SK-N-MC (cell line): ENCODE results near the gene PTPRM.

Experiments used
- DNase-seq: peaks from one replicate; pipeline ENCODE4 v3.0.0-alpha.2; 2011; ENCODE audit warnings: low read depth, low spot score
- H3K27ac ChIP-seq: fragments of 200-600 bp; sonication (generic); 2 replicates; pipeline ENCODE4 v1.5.1; 2016; ENCODE audit warnings: mixed run types
- H3K36me3 ChIP-seq: fragments of 200-600 bp; sonication (generic); 2 replicates; pipeline ENCODE4 v1.6.1; 2017; ENCODE audit warnings: antibody characterized with exemption, low read length, mixed read lengths; ENCODE audit not compliant: insufficient read depth
- H3K4me3 ChIP-seq: fragments of 200-600 bp; sonication (generic); 2 replicates; pipeline ENCODE4 v1.5.1; 2016
- H3K9ac ChIP-seq: fragments of 200-600 bp; sonication (generic); 2 replicates; pipeline ENCODE4 v1.8.0; 2017; ENCODE audit warnings: mixed run types, mixed read lengths; ENCODE audit not compliant: insufficient read length
- H3K9me3 ChIP-seq: fragments of 200-600 bp; sonication (generic); 2 replicates; pipeline ENCODE4 v1.6.1; 2017; ENCODE audit warnings: low read depth, mild to moderate bottlenecking, antibody characterized with exemption, low read length, moderate library complexity, mixed read lengths
- EZH2 ChIP-seq: fragments of 200-600 bp; sonication (generic); IDR thresholded peaks from one replicate; pipeline ENCODE4 v1.6.1; 2017; ENCODE audit warnings: antibody characterized with exemption
- FOXP2 ChIP-seq: optimal IDR thresholded peaks from 2 replicates; pipeline ENCODE3; 2011; ENCODE audit warnings: mild to moderate bottlenecking, moderate library complexity; ENCODE audit not compliant: insufficient read depth; ENCODE audit errors: extremely low read length, control extremely low read depth
- POLR2AphosphoS5 ChIP-seq: IDR thresholded peaks from 2 replicates; pipeline ENCODE4 v1.6.1; 2012; ENCODE audit warnings: mild to moderate bottlenecking, low read depth, low read length, borderline replicate concordance

Gene PTPRM

DNA sequence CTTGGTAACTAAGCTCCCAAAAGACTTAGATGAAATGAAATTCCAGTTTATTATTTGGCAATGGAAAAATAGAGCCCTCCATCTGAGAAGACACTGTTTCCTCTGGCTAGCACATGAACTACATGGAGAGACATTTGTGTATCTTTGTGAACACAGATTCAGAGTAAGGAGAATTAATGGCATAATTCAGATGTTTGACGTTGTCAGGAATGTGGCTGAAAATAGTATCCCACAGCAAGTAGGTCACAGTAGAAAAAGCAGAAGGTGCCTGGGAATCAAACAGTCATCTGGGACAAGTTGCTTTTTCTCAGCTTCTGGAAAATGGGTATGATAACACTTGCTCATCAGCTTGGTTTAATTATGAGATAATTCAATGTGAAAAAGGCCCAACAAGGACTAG lies 288.6 kb downstream of the PTPRM start:
- H3K9me3 ChIP-seq = no peaks in the 10 kb centered on the region
- DNase-seq = no peak
- TF ChIP-seq POLR2AphosphoS5 = no peak
- TF ChIP-seq FOXP2 = no peak
- TF ChIP-seq EZH2 = no peak
- no peak overlapping the region for H3K9ac ChIP-seq
- H3K4me3 ChIP-seq = no peak overlapping the region
- H3K36me3 ChIP-seq = no peaks in the 10 kb centered on the region
- H3K27ac ChIP-seq = no peak overlapping the region

DNA sequence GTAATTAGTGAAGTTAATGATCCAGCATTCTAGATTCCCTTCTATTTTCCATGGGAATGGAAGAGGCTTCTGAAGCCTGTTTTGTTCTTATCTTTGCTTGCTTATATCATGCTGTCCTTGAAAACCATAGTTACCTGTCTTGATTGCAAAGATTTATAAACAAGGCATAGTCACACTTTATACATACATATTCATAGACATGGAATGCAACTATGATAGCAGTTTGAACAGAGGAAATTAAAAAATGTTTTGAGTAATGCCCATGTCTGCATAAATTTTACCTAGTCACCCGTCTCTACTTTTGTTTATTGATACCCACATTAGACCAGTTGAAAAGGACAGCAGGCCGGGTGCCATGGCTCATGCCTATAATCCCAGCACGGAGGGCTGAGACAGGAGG lies 289.0 kb downstream of the PTPRM start:
- no peak overlapping the region for H3K4me3 ChIP-seq
- H3K27ac ChIP-seq = no peak overlapping the region
- H3K36me3 ChIP-seq = no peaks in the 10 kb centered on the region
- H3K9me3 ChIP-seq = no peaks in the 10 kb centered on the region
- no peak for DNase-seq
- TF ChIP-seq POLR2AphosphoS5 (no peak), EZH2 (no peak), FOXP2 (no peak)
- H3K9ac ChIP-seq = no peak overlapping the region

DNA sequence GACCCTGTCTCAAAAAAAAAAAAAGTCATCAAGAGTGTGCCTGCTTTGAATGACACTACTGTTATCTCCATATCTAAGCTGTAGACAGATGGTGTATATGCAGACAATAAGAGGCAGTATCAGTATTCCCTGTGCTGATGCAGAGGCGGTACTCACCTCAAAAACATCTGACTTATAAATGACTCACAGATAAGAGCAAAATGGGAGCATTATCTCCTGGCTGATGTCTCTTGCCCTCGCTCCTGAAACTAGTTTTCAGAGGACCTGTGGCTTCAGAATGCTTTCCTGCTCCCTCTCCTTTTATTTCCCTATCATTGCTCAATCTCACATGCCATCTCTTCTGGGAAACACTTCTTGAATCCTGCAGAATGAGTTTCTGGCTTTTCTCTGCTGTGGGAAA lies 289.6 kb downstream of the PTPRM start:
- Histone ChIP-seq H3K9ac (no peak overlapping the region), H3K9me3 (no peaks in the 10 kb centered on the region), H3K4me3 (no peak overlapping the region), H3K36me3 (no peaks in the 10 kb centered on the region), H3K27ac (no peak overlapping the region)
- no peak for DNase-seq
- TF ChIP-seq EZH2 (no peak), FOXP2 (no peak), POLR2AphosphoS5 (no peak)

DNA sequence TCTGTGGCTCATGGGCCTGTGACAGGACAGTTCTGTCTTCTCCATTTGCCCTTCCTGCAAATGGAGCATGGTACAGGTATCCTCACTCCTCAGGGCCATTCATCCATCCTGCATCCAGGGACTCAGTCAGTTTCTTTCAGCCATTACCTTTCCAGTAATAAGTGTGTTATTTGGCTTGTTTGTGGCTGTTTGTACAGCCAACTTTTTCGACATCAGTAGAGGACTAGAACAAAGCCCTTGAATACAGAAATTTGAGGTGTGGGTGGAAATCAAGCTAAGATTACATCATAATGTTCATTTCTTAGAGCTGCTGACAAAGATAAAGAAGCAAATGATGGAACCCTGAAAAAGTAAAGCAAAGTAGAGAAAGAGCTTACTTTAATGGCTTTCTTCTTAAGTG lies 290.4 kb downstream of the PTPRM start:
- Histone ChIP-seq H3K9ac (no peak overlapping the region), H3K27ac (no peak overlapping the region), H3K4me3 (no peak overlapping the region), H3K36me3 (no peaks in the 10 kb centered on the region), H3K9me3 (no peaks in the 10 kb centered on the region)
- DNase-seq = no peak
- TF ChIP-seq EZH2 (no peak), FOXP2 (no peak), POLR2AphosphoS5 (no peak)

DNA sequence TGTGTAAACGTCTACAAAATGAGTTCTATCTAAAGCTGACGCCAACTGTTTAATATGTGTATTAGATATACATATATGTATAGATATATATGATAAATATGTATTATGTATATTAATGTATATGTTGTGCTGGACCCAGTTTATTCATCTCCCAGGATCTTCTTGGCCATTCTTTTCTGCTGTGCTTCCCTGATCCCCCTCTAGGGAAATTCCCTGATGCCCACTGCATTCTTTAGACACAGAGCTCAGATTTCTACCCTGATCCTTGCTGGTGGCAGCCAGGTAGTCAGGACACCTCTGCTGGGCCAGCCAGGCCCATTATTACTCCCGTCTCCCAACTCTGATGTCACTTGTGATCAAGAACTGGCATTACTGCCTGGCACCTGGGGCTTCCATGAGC lies 292.0 kb downstream of the PTPRM start:
- no peaks in the 10 kb centered on the region for H3K9me3 ChIP-seq
- no peak overlapping the region for H3K4me3 ChIP-seq
- H3K36me3 ChIP-seq = no peaks in the 10 kb centered on the region
- H3K9ac ChIP-seq = no peak overlapping the region
- DNase-seq = no peak
- TF ChIP-seq EZH2 = no peak
- no peak for TF ChIP-seq FOXP2
- no peak for TF ChIP-seq POLR2AphosphoS5
- H3K27ac ChIP-seq = no peak overlapping the region

DNA sequence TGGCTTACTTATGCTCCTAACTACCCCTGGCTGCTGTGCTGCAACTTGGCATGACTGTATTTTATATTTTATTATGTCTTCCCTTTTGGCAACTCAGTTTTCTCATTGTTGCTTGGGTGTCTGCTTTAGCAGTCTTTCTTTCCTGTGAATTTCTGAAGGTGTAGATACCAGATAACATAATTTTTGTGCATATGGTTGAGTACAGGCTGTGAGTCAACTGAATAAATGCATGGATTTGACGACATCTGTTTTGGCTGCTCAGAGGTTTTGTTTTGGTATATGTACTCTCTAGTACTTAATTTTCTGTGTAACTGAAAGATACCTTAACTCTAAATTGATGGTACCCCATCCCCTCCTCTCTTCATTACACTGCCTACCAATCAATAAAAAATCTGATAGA lies 303.1 kb downstream of the PTPRM start:
- DNase-seq = no peak
- Histone ChIP-seq H3K9ac (no peak overlapping the region), H3K36me3 (no peaks in the 10 kb centered on the region), H3K9me3 (no peaks in the 10 kb centered on the region), H3K27ac (no peak overlapping the region), H3K4me3 (no peak overlapping the region)
- no peak for TF ChIP-seq EZH2
- TF ChIP-seq POLR2AphosphoS5 = no peak
- no peak for TF ChIP-seq FOXP2

DNA sequence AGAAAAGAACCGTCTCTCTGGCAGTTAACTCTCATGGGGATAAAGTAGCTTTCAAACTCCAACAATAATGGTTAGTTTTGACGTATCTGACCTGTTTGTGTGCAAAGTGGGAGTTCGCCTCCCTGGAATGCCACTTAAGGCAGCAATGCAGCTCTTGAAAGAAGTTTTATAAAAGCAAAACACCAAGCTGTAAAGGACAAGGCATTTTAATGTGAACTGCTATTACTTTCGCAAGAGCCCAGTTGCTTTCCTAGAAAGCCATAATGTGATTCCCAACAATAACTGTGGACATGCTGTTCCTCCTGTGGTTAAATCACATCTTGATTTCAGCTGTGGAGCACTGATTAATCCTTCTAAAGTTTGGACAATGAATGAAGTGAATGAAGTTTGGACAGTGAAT lies 303.7 kb downstream of the PTPRM start:
- TF ChIP-seq EZH2 (no peak), FOXP2 (no peak), POLR2AphosphoS5 (no peak)
- Histone ChIP-seq H3K4me3 (no peak overlapping the region), H3K27ac (no peak overlapping the region), H3K9ac (no peak overlapping the region), H3K9me3 (no peaks in the 10 kb centered on the region), H3K36me3 (no peaks in the 10 kb centered on the region)
- DNase-seq = no peak

DNA sequence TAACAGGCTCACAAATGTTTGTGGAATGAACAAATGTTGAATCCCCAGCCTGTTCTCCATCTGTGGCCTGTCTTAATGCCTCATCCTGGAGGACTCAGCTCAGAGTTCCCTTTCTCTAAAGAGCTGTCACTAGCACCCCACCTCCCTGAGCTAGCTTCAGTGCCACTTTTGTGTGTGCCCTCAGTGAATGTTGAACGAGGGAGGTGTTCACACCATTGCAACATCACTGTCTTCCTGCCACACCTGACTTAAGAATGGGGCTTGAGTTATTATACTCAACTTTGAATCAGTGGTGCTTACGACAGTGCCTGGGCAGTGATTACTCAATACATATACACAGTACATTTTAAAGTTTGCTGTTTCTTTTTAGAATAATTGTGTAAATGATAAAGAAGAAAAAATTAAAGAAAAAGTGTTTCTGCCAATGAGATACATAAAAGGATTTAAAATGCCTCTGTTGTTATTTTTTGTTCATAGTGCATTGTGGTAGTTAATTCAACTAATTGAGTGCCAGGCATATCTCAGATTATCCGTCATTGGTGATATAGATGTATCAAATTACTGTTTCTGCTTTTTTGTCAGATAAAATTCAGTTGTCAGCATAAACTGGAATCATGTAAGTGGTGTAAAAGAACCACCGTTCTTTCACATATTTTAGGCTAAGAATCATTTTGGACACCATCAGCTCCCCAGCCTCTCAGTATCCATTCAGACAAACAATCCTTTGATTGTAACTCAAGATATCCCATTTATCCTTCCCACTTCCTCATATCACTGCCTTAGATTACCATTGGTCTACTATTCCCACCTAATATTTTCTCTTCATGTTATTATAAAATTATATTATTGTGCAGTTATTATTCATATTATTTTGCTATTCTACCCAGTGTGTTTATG lies 304.7 kb downstream of the PTPRM start:
- H3K4me3 ChIP-seq = no peak overlapping the region
- DNase-seq = no peak
- TF ChIP-seq FOXP2 = no peak
- no peak for TF ChIP-seq EZH2
- TF ChIP-seq POLR2AphosphoS5 = no peak
- H3K27ac ChIP-seq = no peak overlapping the region
- H3K9ac ChIP-seq = no peak overlapping the region
- H3K36me3 ChIP-seq = no peaks in the 10 kb centered on the region
- H3K9me3 ChIP-seq = no peaks in the 10 kb centered on the region
